Esophagus muscularis mucosa (tissue), 4 donors: ENCODE measurements around the gene DNAAF5.

ENCODE experiments used
- CTCF ChIP-seq, 3 experiments: fragments of 200-600 bp in 2 of 3; fragments of 450-650 bp in 1 of 3; sonication (generic) in 2 of 3; IDR thresholded peaks; one replicate each; pipeline ENCODE4 v1.5.1; 2017 to 2019; ENCODE audit warnings: antibody characterized with exemption in 3 of 3, mild to moderate bottlenecking in 2 of 3, moderate library complexity in 1 of 3
- EP300 ChIP-seq: sonication (generic); formaldehyde crosslinking; IDR thresholded peaks from one replicate; pipeline ENCODE4 v1.6.1; 2017; ENCODE audit warnings: antibody characterized with exemption
- POLR2A ChIP-seq: fragments of 450-650 bp; IDR thresholded peaks from one replicate; pipeline ENCODE4 v1.6.1; 2017; ENCODE audit warnings: antibody characterized with exemption, moderate library complexity, mild to moderate bottlenecking, low read depth
- POLR2AphosphoS5 ChIP-seq, 2 donors: sonication (generic); formaldehyde crosslinking; IDR thresholded peaks; one replicate each; pipeline ENCODE4 v1.6.1; 2017; ENCODE audit warnings: antibody characterized with exemption in 2 of 2

GRCh38 chr7:707296-708000 is 19.1 kb upstream of the DNAAF5 start:
- TF ChIP-seq CTCF (IDR thresholded peaks at IDR 0.05) = no peak
- TF ChIP-seq POLR2AphosphoS5 (IDR thresholded peaks at IDR 0.05) = no peak
- no peak for TF ChIP-seq POLR2A
- TF ChIP-seq EP300 = no peak
